ENCODE results near the gene NFIX.
A peak's percentile ranks its signal among the peaks of the same experiment; 100 is the strongest.
"Not testable (repeated sequence)": the region's sequence is repeated elsewhere in the genome, so short reads cannot be mapped to it uniquely, and the experiment has no call there.

Gene NFIX

DNA sequence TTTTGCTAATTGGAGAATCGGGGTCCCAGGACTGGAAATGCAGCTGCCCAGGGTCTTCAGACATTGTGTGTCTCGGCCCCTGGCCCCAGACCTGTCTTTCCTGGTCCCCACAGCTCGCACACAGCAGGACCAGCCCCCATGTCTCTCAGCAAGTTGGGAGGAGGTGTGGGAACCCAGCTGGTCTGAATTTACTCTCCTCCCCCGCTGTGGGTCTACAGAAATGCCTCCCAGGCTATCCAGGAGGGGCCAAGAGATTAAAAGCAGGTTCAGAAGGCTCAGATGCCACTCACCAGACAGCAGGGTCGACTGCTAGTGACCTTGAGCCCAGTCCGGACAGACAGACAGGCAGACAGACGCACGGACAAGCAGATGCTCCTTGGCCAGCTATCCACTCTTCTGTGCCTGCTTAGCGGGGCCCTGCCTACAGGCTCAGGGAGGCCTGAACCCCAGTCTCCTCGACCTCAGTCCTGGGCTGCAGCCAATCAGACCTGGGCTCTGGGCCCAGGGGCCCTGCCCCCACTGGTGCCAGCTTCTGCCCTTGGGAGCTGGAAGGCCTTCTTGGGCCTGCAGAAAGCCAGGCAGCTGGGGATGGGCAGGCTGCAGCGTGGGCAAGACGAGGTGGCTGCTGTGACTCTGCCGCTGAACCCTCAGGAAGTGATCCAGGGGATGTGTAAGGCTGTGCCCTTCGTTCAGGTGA, 25.8 kb upstream of the NFIX start, which contains the start of gene DAND5:
Gene DAND5 (plus strand): TSS at position 285 of the 697 bp plus-strand sequence. CDS start 85 bp downstream, at position 370.
- Histone ChIP-seq H3K9ac (ENCODE audit: low read length) (no peak within 1 kb of the TSS), H3K4me3 (ENCODE audit: low read length) (no peak within 1 kb of the TSS), H3K27ac (ENCODE audit: low read depth, low read length) (peak within 1 kb of the TSS; percentile 90), H3K4me1 (ENCODE audit: control insufficient read depth, insufficient read depth, low read length) (peaks cover 3% of the 10 kb centered on the region), H3K27me3 (ENCODE audit: control insufficient read depth, insufficient read depth, low read length) (no peaks in the 10 kb centered on the region), H3K36me3 (ENCODE audit: control insufficient read depth, insufficient read depth, low read length) (no peaks in the 10 kb centered on the region)

DNA sequence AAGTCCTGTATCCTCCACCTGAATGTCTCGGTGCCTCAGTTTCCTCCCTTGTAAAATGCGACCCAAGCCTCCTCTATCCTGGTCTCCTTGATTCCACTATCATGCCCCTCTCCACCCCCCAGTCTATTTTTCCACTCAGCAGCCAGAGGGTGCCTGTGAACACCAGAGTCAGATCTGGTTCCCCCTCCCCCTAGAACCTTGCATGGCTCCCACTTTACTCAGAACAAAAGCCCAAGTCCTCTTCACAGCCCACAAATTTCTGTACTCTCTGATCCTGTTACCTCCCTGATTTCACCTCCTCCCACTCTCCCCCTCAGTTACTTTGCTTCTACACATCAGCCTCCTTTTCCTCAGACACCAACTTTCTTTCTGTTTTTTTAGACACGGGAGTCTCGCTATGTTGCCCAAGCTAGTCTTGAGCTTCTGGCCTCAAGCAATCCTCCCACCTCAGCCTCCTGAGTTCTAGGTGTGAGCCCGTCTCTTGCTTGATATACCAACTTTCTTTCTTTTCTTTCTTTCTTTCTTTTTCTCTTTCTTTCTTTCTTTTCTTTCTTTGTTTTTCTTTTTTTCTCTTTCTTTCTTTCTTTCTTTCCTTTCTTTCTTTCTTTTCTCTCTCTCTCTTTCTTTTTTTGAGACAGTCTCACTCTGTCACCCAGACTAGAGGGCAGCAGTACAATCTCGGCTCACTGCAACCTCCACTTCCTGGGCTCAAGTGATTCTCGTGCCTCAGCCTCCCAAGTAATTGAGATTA, 25.0 kb upstream of the NFIX start:
- H3K36me3 ChIP-seq (ENCODE audit: control insufficient read depth, insufficient read depth, low read length) = no peaks in the 10 kb centered on the region
- H3K4me3 ChIP-seq (ENCODE audit: low read length) = no peak overlapping the region
- H3K27me3 ChIP-seq (ENCODE audit: control insufficient read depth, insufficient read depth, low read length) = no peaks in the 10 kb centered on the region
- H3K27ac ChIP-seq (ENCODE audit: low read depth, low read length) = peak overlapping the region; percentile 90
- peaks cover 3% of the 10 kb centered on the region for H3K4me1 ChIP-seq (ENCODE audit: control insufficient read depth, insufficient read depth, low read length)
- H3K9ac ChIP-seq (ENCODE audit: low read length) = no peak overlapping the region

DNA sequence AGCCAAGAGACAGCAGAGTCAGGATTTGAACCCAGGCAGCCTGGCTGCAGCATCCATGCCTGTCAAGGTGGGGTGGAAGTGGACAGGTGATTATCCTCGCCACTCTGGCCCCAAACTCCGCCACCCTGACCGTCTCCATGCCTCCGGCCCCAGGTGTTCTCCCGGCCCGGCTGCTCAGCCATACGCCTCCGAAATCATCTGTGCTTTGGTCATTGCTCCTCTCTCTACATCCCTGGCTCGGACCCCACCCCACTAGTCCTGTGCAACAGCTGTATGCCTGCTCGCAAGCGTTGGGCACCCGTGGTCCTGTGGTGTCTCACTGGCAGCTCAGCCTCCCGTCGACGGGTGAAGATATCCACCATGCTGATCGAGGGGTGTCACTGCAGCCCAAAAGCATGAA, 22.0 kb upstream of the NFIX start:
- no peak overlapping the region for H3K27ac ChIP-seq (ENCODE audit: low read depth, low read length)
- H3K27me3 ChIP-seq (ENCODE audit: control insufficient read depth, insufficient read depth, low read length) = no peaks in the 10 kb centered on the region
- no peaks in the 10 kb centered on the region for H3K36me3 ChIP-seq (ENCODE audit: control insufficient read depth, insufficient read depth, low read length)
- H3K4me3 ChIP-seq (ENCODE audit: low read length) = no peak overlapping the region
- H3K4me1 ChIP-seq (ENCODE audit: control insufficient read depth, insufficient read depth, low read length) = peaks cover 3% of the 10 kb centered on the region
- no peak overlapping the region for H3K9ac ChIP-seq (ENCODE audit: low read length)

DNA sequence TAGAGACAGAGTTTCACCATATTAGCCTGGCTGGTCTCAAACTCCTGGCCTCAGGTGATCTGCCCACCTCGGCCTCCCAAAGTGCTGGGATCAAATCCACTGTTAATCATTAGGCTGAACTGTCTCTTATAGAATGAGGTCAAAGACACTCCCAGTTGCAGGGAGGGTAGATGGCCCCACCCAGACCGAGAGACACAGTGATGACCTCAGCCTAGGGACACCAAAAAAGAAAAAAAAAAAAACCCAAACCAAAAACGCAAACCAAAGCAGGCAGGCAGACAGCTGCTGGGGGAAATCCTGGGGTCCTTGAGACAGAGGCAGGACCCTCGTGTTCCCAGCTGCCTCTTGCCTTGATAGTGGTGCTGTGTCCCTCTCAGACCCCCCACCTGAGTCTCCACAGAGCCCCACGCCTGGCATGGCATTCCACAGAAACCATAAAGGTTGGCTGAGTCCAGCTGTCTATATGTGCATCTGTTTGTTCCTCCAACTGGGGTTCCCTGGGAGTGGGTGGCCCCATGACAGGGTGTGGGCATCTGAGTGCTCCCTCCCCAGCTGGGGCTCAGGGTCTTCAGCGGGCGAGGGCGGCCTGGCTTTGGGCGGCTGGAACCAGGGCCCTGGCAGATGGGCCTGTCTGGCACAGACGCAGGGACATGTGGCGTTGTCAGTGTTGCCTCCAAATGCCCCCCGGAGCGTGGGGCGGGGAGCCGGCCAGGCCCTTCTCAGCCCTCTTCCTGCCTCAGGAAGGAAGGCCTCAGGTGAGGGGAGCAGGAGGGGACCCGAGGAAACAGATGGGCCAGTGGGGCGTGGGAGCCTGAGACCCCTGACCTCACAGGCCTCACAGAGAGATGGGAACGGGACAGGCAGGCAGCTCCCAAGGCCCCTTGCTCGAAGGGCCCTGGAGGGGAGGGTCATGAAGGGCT, 20.7 kb upstream of the NFIX start:
- H3K36me3 ChIP-seq (ENCODE audit: control insufficient read depth, insufficient read depth, low read length) = no peaks in the 10 kb centered on the region
- no peaks in the 10 kb centered on the region for H3K27me3 ChIP-seq (ENCODE audit: control insufficient read depth, insufficient read depth, low read length)
- peaks cover 3% of the 10 kb centered on the region for H3K4me1 ChIP-seq (ENCODE audit: control insufficient read depth, insufficient read depth, low read length)
- no peak overlapping the region for H3K27ac ChIP-seq (ENCODE audit: low read depth, low read length)
- H3K9ac ChIP-seq (ENCODE audit: low read length) = no peak overlapping the region
- no peak overlapping the region for H3K4me3 ChIP-seq (ENCODE audit: low read length)

DNA sequence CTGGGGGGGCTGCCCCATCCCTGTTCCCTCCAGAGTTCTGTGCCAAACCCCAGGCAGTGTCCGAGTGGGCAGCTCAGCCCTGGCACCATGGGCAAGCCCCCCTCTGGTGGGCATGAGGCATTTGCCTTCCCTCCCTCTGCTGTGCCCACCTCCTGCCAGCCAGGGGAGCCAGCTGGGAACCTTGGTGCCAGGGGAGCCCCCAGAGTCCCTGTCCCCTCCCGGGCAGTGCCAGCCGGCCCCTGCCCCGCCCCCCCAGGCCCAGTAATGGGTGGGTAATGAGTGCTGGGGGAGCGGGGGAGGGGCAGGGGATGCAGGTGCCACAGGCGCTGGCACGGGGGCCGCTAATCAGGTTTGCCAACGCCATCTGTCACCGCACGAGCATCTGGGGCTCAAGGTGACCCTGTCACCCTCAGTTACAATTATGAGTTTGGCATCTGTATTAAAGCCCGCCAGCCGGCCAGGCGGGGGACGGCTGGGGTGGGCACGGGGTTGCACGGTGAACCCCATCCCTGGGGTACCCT, 20.0 kb upstream of the NFIX start:
- Histone ChIP-seq H3K9ac (ENCODE audit: low read length) (no peak overlapping the region), H3K4me3 (ENCODE audit: low read length) (no peak overlapping the region), H3K27me3 (ENCODE audit: control insufficient read depth, insufficient read depth, low read length) (no peaks in the 10 kb centered on the region), H3K27ac (ENCODE audit: low read depth, low read length) (no peak overlapping the region), H3K4me1 (ENCODE audit: control insufficient read depth, insufficient read depth, low read length) (no peaks in the 10 kb centered on the region), H3K36me3 (ENCODE audit: control insufficient read depth, insufficient read depth, low read length) (no peaks in the 10 kb centered on the region)

DNA sequence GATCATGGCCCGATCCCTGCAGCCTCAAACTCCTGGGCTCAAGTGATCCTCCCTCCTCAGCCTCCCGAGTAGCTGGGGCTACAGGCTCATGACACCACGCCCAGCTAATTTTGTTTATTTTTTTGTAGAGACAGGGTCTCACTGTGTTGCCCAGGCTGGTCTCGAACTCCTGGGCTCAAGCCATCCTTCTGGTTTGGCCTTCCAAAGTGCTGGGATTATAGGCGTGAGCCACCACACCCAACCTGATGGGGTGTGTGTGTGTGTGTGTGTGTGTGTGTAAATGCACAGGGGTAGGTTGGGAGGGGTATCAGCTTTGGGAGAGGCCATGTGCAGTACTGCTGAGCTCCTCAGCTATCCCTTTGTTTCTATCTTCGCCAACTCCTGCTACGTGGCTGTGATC, 19.2 kb upstream of the NFIX start:
- H3K4me3 ChIP-seq (ENCODE audit: low read length); H3K4me1 ChIP-seq (ENCODE audit: control insufficient read depth, insufficient read depth, low read length); H3K36me3 ChIP-seq (ENCODE audit: control insufficient read depth, insufficient read depth, low read length); H3K27ac ChIP-seq (ENCODE audit: low read depth, low read length); H3K27me3 ChIP-seq (ENCODE audit: control insufficient read depth, insufficient read depth, low read length); H3K9ac ChIP-seq (ENCODE audit: low read length): not testable (repeated sequence)

DNA sequence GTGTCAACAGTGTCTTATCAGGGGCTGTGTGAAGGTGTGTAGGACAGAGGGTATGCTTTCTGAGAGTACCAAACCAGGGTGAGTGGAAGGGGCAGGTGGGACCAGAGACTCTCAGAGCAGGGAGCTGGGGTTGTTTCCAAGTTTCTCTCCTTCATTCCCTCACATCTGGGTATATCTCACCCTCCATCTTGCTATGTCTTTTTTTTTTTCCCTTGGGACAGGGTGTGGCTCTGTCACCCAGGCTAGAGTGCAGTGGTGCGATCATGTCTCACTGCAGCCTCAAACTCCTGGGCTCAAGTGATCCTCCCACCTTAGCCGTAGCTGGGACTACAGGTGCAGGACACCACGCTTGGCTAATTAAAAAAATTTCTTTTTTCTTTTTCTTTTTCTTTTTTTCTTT, 15.3 kb upstream of the NFIX start:
- no peak overlapping the region for H3K27ac ChIP-seq (ENCODE audit: low read depth, low read length)
- no peaks in the 10 kb centered on the region for H3K36me3 ChIP-seq (ENCODE audit: control insufficient read depth, insufficient read depth, low read length)
- no peak overlapping the region for H3K4me3 ChIP-seq (ENCODE audit: low read length)
- H3K4me1 ChIP-seq (ENCODE audit: control insufficient read depth, insufficient read depth, low read length) = peaks cover 4% of the 10 kb centered on the region
- no peaks in the 10 kb centered on the region for H3K27me3 ChIP-seq (ENCODE audit: control insufficient read depth, insufficient read depth, low read length)
- H3K9ac ChIP-seq (ENCODE audit: low read length) = no peak overlapping the region

DNA sequence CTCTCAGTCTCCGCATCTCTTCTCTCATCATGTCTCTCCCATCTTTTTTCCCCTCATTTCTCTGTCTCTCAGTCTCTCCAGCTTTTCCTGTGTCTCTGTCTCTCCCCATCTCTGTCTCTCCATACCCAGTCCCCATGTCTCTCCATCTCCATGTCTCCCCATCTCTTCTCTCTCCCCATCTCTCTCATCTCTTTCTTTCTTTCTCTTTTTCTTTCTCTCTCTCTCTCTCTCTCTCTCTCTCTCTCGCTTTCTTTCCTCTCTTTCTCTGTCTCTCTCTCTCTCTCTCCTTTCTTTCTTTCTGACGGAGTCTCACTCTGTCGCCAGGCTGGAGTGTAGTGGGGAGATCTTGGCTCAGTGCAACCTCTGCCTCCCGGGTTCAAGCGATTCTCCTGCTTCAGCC, 12.6 kb upstream of the NFIX start:
- H3K36me3 ChIP-seq (ENCODE audit: control insufficient read depth, insufficient read depth, low read length) = no peaks in the 10 kb centered on the region
- H3K27ac ChIP-seq (ENCODE audit: low read depth, low read length) = no peak overlapping the region
- H3K9ac ChIP-seq (ENCODE audit: low read length) = no peak overlapping the region
- no peak overlapping the region for H3K4me3 ChIP-seq (ENCODE audit: low read length)
- H3K4me1 ChIP-seq (ENCODE audit: control insufficient read depth, insufficient read depth, low read length) = peaks cover 6% of the 10 kb centered on the region
- H3K27me3 ChIP-seq (ENCODE audit: control insufficient read depth, insufficient read depth, low read length) = no peaks in the 10 kb centered on the region

DNA sequence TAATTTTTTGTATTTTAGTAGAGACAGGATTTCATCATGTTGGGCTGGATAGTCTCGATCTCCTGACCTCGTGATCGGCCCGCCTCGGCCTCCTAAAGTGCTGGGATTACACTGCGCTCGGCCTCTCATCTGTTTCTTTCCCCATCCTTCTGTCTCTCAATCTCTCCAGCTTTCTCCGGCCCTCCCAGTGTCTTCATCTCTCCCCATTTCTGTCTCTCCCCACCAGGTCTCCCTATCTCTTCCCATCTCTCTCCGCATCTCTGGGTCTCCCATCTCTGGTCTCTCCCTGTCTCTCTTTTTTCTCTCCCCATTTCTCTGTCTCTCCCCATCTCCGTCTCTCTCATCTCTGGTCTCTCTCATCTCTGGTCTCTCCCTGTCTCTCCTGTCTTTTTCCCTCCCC, 12.2 kb upstream of the NFIX start:
- Histone ChIP-seq H3K9ac (ENCODE audit: low read length) (no peak overlapping the region), H3K27me3 (ENCODE audit: control insufficient read depth, insufficient read depth, low read length) (no peaks in the 10 kb centered on the region), H3K4me3 (ENCODE audit: low read length) (peak overlapping the region; percentile 57), H3K27ac (ENCODE audit: low read depth, low read length) (no peak overlapping the region), H3K36me3 (ENCODE audit: control insufficient read depth, insufficient read depth, low read length) (no peaks in the 10 kb centered on the region), H3K4me1 (ENCODE audit: control insufficient read depth, insufficient read depth, low read length) (peaks cover 6% of the 10 kb centered on the region)

DNA sequence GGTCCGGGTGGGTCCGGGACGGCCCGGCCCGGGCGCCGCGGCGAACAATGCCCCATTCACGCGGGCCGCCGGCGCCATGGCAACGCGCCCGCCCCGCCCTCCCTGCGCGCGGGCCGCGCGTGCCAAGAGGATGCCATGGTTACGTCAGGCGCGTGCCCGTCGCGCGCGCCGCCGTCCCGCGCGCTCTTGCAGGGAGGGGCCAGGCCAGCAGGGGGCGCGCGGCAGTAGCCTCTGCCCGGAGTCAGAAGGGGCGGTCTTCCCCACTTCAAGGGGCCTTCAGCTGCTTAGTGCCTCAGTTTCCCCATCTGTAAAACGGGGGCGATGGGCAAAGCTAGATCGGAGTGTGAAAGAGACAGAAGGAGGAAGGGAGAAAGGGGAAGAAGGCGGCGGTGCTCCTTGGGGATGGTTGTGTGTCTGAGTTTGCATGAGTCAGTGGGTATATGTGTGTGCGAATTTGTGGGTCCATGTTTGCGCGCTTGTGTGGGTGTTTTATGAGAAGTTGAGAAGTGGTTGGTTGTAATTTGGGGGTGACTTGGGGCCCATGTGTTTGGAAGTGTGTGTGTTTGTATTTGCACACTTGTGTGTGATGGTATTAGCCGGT, 11.6 kb upstream of the NFIX start:
- Histone ChIP-seq H3K36me3 (ENCODE audit: control insufficient read depth, insufficient read depth, low read length) (no peaks in the 10 kb centered on the region), H3K27ac (ENCODE audit: low read depth, low read length) (no peak overlapping the region), H3K9ac (ENCODE audit: low read length) (no peak overlapping the region), H3K27me3 (ENCODE audit: control insufficient read depth, insufficient read depth, low read length) (no peaks in the 10 kb centered on the region), H3K4me1 (ENCODE audit: control insufficient read depth, insufficient read depth, low read length) (peaks cover 6% of the 10 kb centered on the region), H3K4me3 (ENCODE audit: low read length) (peak overlapping the region; percentile 57)

DNA sequence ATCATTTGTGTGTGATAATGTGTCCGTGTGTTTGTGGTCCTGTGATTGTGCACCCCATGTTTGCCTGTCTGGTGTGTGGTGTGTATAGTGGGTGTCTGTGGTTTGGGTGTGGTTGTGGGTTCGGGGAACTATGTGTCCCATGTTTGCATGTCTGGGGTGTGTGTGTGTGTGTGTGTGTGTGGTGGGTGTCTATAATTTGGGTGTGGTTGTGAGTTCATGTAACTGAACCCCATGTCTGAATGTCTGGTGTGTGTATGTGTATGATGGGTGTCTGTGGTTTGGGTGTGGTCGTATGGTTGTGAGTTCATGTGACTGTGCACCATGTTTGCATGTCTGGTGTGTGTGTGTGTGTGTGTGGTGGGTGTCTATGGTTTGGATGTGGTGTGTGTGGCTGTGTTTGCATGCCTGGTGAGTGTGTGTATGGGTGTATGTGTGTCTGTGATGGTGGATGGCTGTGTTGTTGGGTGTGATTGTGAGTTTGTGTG, 11.1 kb upstream of the NFIX start:
- no peak overlapping the region for H3K4me3 ChIP-seq (ENCODE audit: low read length)
- H3K4me1 ChIP-seq (ENCODE audit: control insufficient read depth, insufficient read depth, low read length) = peaks cover 6% of the 10 kb centered on the region
- H3K36me3 ChIP-seq (ENCODE audit: control insufficient read depth, insufficient read depth, low read length) = no peaks in the 10 kb centered on the region
- no peaks in the 10 kb centered on the region for H3K27me3 ChIP-seq (ENCODE audit: control insufficient read depth, insufficient read depth, low read length)
- H3K9ac ChIP-seq (ENCODE audit: low read length) = no peak overlapping the region
- no peak overlapping the region for H3K27ac ChIP-seq (ENCODE audit: low read depth, low read length)

DNA sequence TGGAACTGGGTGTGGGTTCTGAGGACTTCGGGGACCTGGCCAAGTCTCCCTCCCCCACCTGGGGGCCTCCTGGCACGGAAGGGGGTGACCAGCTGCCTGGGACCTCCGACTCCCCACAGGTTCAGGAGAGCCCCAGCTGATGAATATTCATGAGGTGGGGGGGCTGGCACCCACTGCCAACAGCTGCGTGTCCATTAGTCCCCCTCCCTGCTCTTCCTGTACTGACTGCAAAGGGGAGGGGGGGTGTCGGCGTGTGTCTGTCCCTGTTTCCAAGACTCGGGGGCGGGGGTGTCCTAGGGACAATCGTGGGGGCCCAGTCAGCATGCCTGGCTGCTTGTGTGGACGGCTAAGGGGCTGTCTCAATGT, 10.6 kb upstream of the NFIX start:
- H3K4me3 ChIP-seq (ENCODE audit: low read length) = no peak overlapping the region
- peaks cover 6% of the 10 kb centered on the region for H3K4me1 ChIP-seq (ENCODE audit: control insufficient read depth, insufficient read depth, low read length)
- H3K27ac ChIP-seq (ENCODE audit: low read depth, low read length) = no peak overlapping the region
- no peaks in the 10 kb centered on the region for H3K36me3 ChIP-seq (ENCODE audit: control insufficient read depth, insufficient read depth, low read length)
- H3K27me3 ChIP-seq (ENCODE audit: control insufficient read depth, insufficient read depth, low read length) = no peaks in the 10 kb centered on the region
- H3K9ac ChIP-seq (ENCODE audit: low read length) = peak overlapping the region; percentile 10
